Fibroblast of villous mesenchyme (primary cell): ENCODE measurements around the gene ACHE. TPM values are rescaled to one million over a fixed set of nuclear protein-coding genes. Genes with fewer than 3 reads are reported as not detected.

Source experiments
- DNase-seq: peaks from one replicate; pipeline ENCODE4 v3.0.0-alpha.2; 2010; ENCODE audit warnings: low read depth
- H3K4me3 ChIP-seq: 2 replicates; pipeline ENCODE4 v1.5.1; 2011; ENCODE audit warnings: low read depth, mild to moderate bottlenecking, low read length
- CTCF ChIP-seq: IDR thresholded peaks from 2 replicates; pipeline ENCODE4 v1.5.1; 2012; ENCODE audit warnings: low read depth, mild to moderate bottlenecking, low read length; ENCODE audit not compliant: insufficient read depth
- total RNA-seq: library from RNA; depleted of rRNA; stranded (reverse); fragments of >200 nt; gene quantifications from 2 replicates; pipeline ENCODE4 v1.2.3, GENCODE V29; 2012

The ACHE gene
- total RNA-seq, 1 donor, result not detected

GRCh38 chr7:100865938-100866728, 29.6 kb downstream of the ACHE start:
- no peak overlapping the region for H3K4me3 ChIP-seq

GRCh38 chr7:100865372-100865911, 30.2 kb downstream of the ACHE start:
- DNase-seq, result no peak
- no peak for TF ChIP-seq CTCF
- H3K4me3 ChIP-seq, result no peak overlapping the region

More at GRCh38 chr7:100865938-100866728, 29.6 kb downstream of the ACHE start:
- TF ChIP-seq CTCF, result no peak
- no peak for DNase-seq

GRCh38 chr7:100864263-100864845, 31.3 kb downstream of the ACHE start:
- no peak overlapping the region for H3K4me3 ChIP-seq
- no peak for DNase-seq
- TF ChIP-seq CTCF, result no peak

- TF ChIP-seq CTCF, result no peak
- no peak for DNase-seq
- no peak overlapping the region for H3K4me3 ChIP-seq
Observed at GRCh38 chr7:100863406-100863950, 32.2 kb downstream of the ACHE start.

- DNase-seq, result no peak
- no peak for TF ChIP-seq CTCF
- H3K4me3 ChIP-seq, result no peak overlapping the region
Observed at GRCh38 chr7:100861616-100861985, 34.1 kb downstream of the ACHE start.

- no peak for TF ChIP-seq CTCF
- no peak overlapping the region for H3K4me3 ChIP-seq
Observed at GRCh38 chr7:100860702-100861615, 34.7 kb downstream of the ACHE start.

More at GRCh38 chr7:100860702-100861615, 34.7 kb downstream of the ACHE start:
- DNase-seq, result no peak
